Trophoblast cell (in vitro differentiated cells and primary cell): ENCODE measurements around the gene C3AR1.

Experiments used
- DNase-seq, 2 donors: peaks; one replicate each; pipeline ENCODE4 v3.0.0-alpha.2; 2016
- H2AFZ ChIP-seq: 2 replicates; pipeline ENCODE4 v1.6.1; 2013; ENCODE audit warnings: low read length, moderate library complexity, mild to moderate bottlenecking; ENCODE audit not compliant: insufficient read depth, poor library complexity
- H2AK5ac ChIP-seq: 2 replicates; pipeline ENCODE4 v1.6.1; 2013; ENCODE audit warnings: mild to moderate bottlenecking, low read length
- H2BK120ac ChIP-seq: 2 replicates; pipeline ENCODE4 v1.6.1; 2013; ENCODE audit warnings: low read length, mild to moderate bottlenecking, moderate library complexity; ENCODE audit not compliant: insufficient read depth, poor library complexity
- H2BK12ac ChIP-seq: 2 replicates; pipeline ENCODE4 v1.6.1; 2013; ENCODE audit warnings: mild to moderate bottlenecking, low read length, moderate library complexity
- H2BK5ac ChIP-seq: 2 replicates; pipeline ENCODE4 v1.6.1; 2013; ENCODE audit warnings: low read length, low read depth, moderate library complexity, mild to moderate bottlenecking; ENCODE audit not compliant: poor library complexity
- H3K14ac ChIP-seq: 2 replicates; pipeline ENCODE4 v1.6.1; 2013; ENCODE audit warnings: mild to moderate bottlenecking, low read length
- H3K18ac ChIP-seq: 2 replicates; pipeline ENCODE4 v1.6.1; 2013; ENCODE audit warnings: mild to moderate bottlenecking, low read length
- H3K23ac ChIP-seq: 2 replicates; pipeline ENCODE4 v1.6.1; 2013; ENCODE audit warnings: low read length
- H3K27ac ChIP-seq: 2 replicates; pipeline ENCODE4 v1.5.1; 2013; ENCODE audit warnings: low read depth, mild to moderate bottlenecking, inconsistent platforms, low read length, moderate library complexity
- H3K27me3 ChIP-seq: 2 replicates; pipeline ENCODE4 v1.6.1; 2013; ENCODE audit warnings: inconsistent platforms, mild to moderate bottlenecking, low read length, moderate library complexity; ENCODE audit not compliant: insufficient read depth
- H3K36me3 ChIP-seq, 2 experiments: 1 replicate in 1 of 2; 2 replicates in 1 of 2; pipeline ENCODE4 v1.6.1; 2013; ENCODE audit warnings: low read length in 2 of 2, mild to moderate bottlenecking in 2 of 2, moderate library complexity in 1 of 2; ENCODE audit not compliant: insufficient read depth in 2 of 2, control insufficient read depth in 1 of 2
- H3K4ac ChIP-seq: 2 replicates; pipeline ENCODE4 v1.6.1; 2013; ENCODE audit warnings: low read depth, mild to moderate bottlenecking, low read length, moderate library complexity
- H3K4me1 ChIP-seq, 2 experiments: 1 replicate in 1 of 2; 2 replicates in 1 of 2; pipeline ENCODE4 v1.6.1; 2013; ENCODE audit warnings: low read length in 2 of 2, mild to moderate bottlenecking in 2 of 2, moderate library complexity in 1 of 2; ENCODE audit not compliant: insufficient read depth in 2 of 2, control insufficient read depth in 1 of 2
- H3K4me2 ChIP-seq: 2 replicates; pipeline ENCODE4 v1.6.1; 2013; ENCODE audit warnings: inconsistent platforms, mild to moderate bottlenecking, low read length, moderate library complexity
- H3K4me3 ChIP-seq: 2 replicates; pipeline ENCODE4 v1.5.1; 2013; ENCODE audit warnings: mild to moderate bottlenecking, low read depth, low read length, inconsistent platforms
- H3K79me1 ChIP-seq: one replicate; pipeline ENCODE4 v1.6.1; 2013; ENCODE audit warnings: low read length
- H3K79me2 ChIP-seq: 2 replicates; pipeline ENCODE4 v1.6.1; 2013; ENCODE audit warnings: low read length, mild to moderate bottlenecking; ENCODE audit not compliant: control insufficient read depth, insufficient read depth, poor library complexity
- H3K9ac ChIP-seq: 2 replicates; pipeline ENCODE4 v1.6.1; 2013; ENCODE audit warnings: mild to moderate bottlenecking, low read length
- H3K9me3 ChIP-seq: 2 replicates; pipeline ENCODE4 v1.6.1; 2013; ENCODE audit warnings: low read depth, mild to moderate bottlenecking, control low read depth, inconsistent platforms, low read length; ENCODE audit not compliant: insufficient read depth
- H4K12ac ChIP-seq: 2 replicates; pipeline ENCODE4 v1.6.1; 2013; ENCODE audit warnings: low read depth, mild to moderate bottlenecking, low read length, moderate library complexity
- H4K8ac ChIP-seq: 2 replicates; pipeline ENCODE4 v1.6.1; 2013; ENCODE audit warnings: low read depth, mild to moderate bottlenecking, low read length, moderate library complexity
- H4K91ac ChIP-seq: one replicate; pipeline ENCODE4 v1.6.1; 2013; ENCODE audit warnings: low read depth, mild to moderate bottlenecking, low read length, moderate library complexity
- WGBS: extraction: QIAGEN DNeasy Blood & Tissue Kit; methylation state at CpG from one replicate; pipeline ENCODE4 v1.1.7; 2013; ENCODE audit warnings: missing lambda C conversion rate; ENCODE audit not compliant: insufficient read length, insufficient coverage; ENCODE audit errors: extremely low coverage; 5-methylcytosine and 5-hydroxymethylcytosine counted together

The C3AR1 gene

GRCh38 chr12:8069582-8069981 lies 3.4 kb upstream of the C3AR1 start:
- no peak overlapping the region for H3K4ac ChIP-seq
- no peak overlapping the region for H4K91ac ChIP-seq
- H3K14ac ChIP-seq = no peak overlapping the region
- no peak for DNase-seq
- no peak overlapping the region for H2BK120ac ChIP-seq
- no peaks in the 10 kb centered on the region for H3K4me1 ChIP-seq
- H4K12ac ChIP-seq = no peak overlapping the region
- H2BK12ac ChIP-seq = no peak overlapping the region
- no peak overlapping the region for H3K4me3 ChIP-seq
- no peak overlapping the region for H2AK5ac ChIP-seq
- H3K18ac ChIP-seq = no peak overlapping the region
- H3K79me2 ChIP-seq = no peaks in the 10 kb centered on the region
- no peak overlapping the region for H2AFZ ChIP-seq
- no peak overlapping the region for H3K27ac ChIP-seq
- H4K8ac ChIP-seq = no peak overlapping the region
- no peaks in the 10 kb centered on the region for H3K27me3 ChIP-seq
- H3K9me3 ChIP-seq = no peaks in the 10 kb centered on the region
- no peak overlapping the region for H3K4me2 ChIP-seq
- no peak overlapping the region for H3K23ac ChIP-seq
- no peaks in the 10 kb centered on the region for H3K36me3 ChIP-seq
- no peaks in the 10 kb centered on the region for H3K79me1 ChIP-seq
- no peak overlapping the region for H2BK5ac ChIP-seq
- H3K9ac ChIP-seq = no peak overlapping the region

GRCh38 chr12:8064131-8064530 lies 2.0 kb downstream of the C3AR1 start:
- Histone ChIP-seq H3K23ac (no peak overlapping the region), H3K4me2 (no peak overlapping the region), H2AFZ (no peak overlapping the region), H2BK120ac (no peak overlapping the region), H3K79me2 (no peaks in the 10 kb centered on the region), H3K4ac (no peak overlapping the region), H4K91ac (no peak overlapping the region), H2BK5ac (no peak overlapping the region), H3K4me3 (no peak overlapping the region), H3K18ac (no peak overlapping the region), H3K36me3 (no peaks in the 10 kb centered on the region), H3K4me1 (no peaks in the 10 kb centered on the region), H3K27me3 (no peaks in the 10 kb centered on the region), H4K8ac (no peak overlapping the region), H2BK12ac (no peak overlapping the region), H4K12ac (no peak overlapping the region), H3K14ac (no peak overlapping the region), H2AK5ac (no peak overlapping the region), H3K9me3 (no peaks in the 10 kb centered on the region), H3K27ac (no peak overlapping the region), H3K79me1 (no peaks in the 10 kb centered on the region), H3K9ac (no peak overlapping the region)
- no peak for DNase-seq

- Histone ChIP-seq H3K4me2 (no peak overlapping the region), H3K9ac (no peak overlapping the region), H3K27me3 (no peaks in the 10 kb centered on the region), H3K79me2 (no peaks in the 10 kb centered on the region), H4K8ac (no peak overlapping the region), H3K18ac (no peak overlapping the region), H3K27ac (no peak overlapping the region), H2BK120ac (no peak overlapping the region), H3K9me3 (no peaks in the 10 kb centered on the region), H4K91ac (no peak overlapping the region), H3K79me1 (no peaks in the 10 kb centered on the region), H3K36me3 (peaks cover 2 to 5% of the 10 kb centered on the region in 2 experiments), H3K4ac (no peak overlapping the region), H3K4me1 (no peaks in the 10 kb centered on the region), H3K23ac (no peak overlapping the region), H2AFZ (no peak overlapping the region), H3K14ac (no peak overlapping the region), H2BK12ac (no peak overlapping the region), H2AK5ac (no peak overlapping the region), H2BK5ac (no peak overlapping the region), H3K4me3 (no peak overlapping the region), H4K12ac (no peak overlapping the region)
- DNase-seq = no peak
- WGBS = no CpG with 5 or more reads among the region's 6 CpGs
These were observed 7.7 kb downstream of the C3AR1 start for GRCh38 chr12:8058506-8058905.

GRCh38 chr12:8057839-8058238 lies 8.3 kb downstream of the C3AR1 start:
- H4K12ac ChIP-seq = no peak overlapping the region
- H4K91ac ChIP-seq = no peak overlapping the region
- H3K18ac ChIP-seq = no peak overlapping the region
- no peak overlapping the region for H3K4me2 ChIP-seq
- H3K79me1 ChIP-seq = no peaks in the 10 kb centered on the region
- H3K9ac ChIP-seq = no peak overlapping the region
- H3K4me3 ChIP-seq = no peak overlapping the region
- no CpG with 5 or more reads among the region's 4 CpGs for WGBS
- H2BK5ac ChIP-seq = no peak overlapping the region
- H2BK12ac ChIP-seq = no peak overlapping the region
- H4K8ac ChIP-seq = no peak overlapping the region
- no peak overlapping the region for H3K4ac ChIP-seq
- no peak overlapping the region for H2AFZ ChIP-seq
- peaks cover 2 to 10% of the 10 kb centered on the region in 2 experiments for H3K36me3 ChIP-seq
- H2AK5ac ChIP-seq = no peak overlapping the region
- DNase-seq = peak in 1 of 2 donors; percentile 57
- no peak overlapping the region for H3K23ac ChIP-seq
- H3K79me2 ChIP-seq = no peaks in the 10 kb centered on the region
- no peaks in the 10 kb centered on the region for H3K4me1 ChIP-seq
- H3K27ac ChIP-seq = no peak overlapping the region
- H3K27me3 ChIP-seq = no peaks in the 10 kb centered on the region
- H3K9me3 ChIP-seq = no peaks in the 10 kb centered on the region
- H3K14ac ChIP-seq = no peak overlapping the region
- no peak overlapping the region for H2BK120ac ChIP-seq

GRCh38 chr12:8057306-8057705 lies 8.9 kb downstream of the C3AR1 start:
- Histone ChIP-seq H3K4ac (no peak overlapping the region), H2BK120ac (no peak overlapping the region), H3K4me1 (no peaks in the 10 kb centered on the region), H4K12ac (no peak overlapping the region), H2AFZ (no peak overlapping the region), H2AK5ac (no peak overlapping the region), H4K8ac (no peak overlapping the region), H3K4me2 (no peak overlapping the region), H3K4me3 (no peak overlapping the region), H2BK12ac (no peak overlapping the region), H3K79me2 (no peaks in the 10 kb centered on the region), H2BK5ac (no peak overlapping the region), H3K27me3 (no peaks in the 10 kb centered on the region), H3K23ac (no peak overlapping the region), H3K36me3 (peaks cover 6 to 15% of the 10 kb centered on the region in 2 experiments), H3K9me3 (peaks cover 2% of the 10 kb centered on the region), H4K91ac (no peak overlapping the region), H3K9ac (no peak overlapping the region), H3K27ac (no peak overlapping the region), H3K18ac (no peak overlapping the region), H3K14ac (no peak overlapping the region), H3K79me1 (no peaks in the 10 kb centered on the region)
- no CpG with 5 or more reads among the region's 2 CpGs for WGBS
- DNase-seq = no peak
